ENCODE results near the gene SCIN.

The SCIN gene

DNA sequence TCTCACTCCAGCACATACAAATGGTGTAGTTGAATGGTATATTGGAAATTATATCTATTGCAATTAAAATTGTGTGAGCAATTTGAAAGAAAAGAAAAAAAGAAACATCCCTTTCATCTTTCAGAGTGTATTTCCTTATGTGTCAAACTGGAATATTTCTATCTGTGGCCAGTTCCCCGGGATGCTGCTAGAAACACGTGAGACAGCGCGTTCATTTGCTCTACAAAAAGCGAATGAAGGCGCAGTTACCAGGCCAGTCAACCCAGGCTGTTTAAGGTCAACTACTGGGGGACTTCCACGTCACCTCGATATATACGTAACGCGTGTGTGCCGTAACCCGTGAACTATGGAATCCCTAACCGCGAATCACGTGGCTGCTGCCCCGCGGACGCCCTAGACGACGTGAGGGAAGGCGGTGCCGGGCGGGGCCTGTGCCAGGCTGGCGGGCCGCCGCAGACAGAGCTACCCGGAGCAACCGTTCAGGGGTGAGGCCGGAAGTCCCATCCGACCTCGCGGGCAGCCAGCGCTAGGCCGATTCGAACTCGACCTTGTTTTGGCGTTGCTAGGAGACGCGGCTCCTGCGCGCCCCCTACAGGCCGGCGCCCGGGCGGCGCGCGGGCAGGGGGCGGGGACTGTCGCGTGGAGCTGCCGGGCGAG is 115.8 kb downstream of the SCIN start:
- in situ Hi-C loops (cut with HindIII; ENCODE audit: low sequenced_read_pairs) = loop anchor here (25.0 kb wide), 1 partner anchor 576 kb away; no protein-coding TSS in a partner anchor

DNA sequence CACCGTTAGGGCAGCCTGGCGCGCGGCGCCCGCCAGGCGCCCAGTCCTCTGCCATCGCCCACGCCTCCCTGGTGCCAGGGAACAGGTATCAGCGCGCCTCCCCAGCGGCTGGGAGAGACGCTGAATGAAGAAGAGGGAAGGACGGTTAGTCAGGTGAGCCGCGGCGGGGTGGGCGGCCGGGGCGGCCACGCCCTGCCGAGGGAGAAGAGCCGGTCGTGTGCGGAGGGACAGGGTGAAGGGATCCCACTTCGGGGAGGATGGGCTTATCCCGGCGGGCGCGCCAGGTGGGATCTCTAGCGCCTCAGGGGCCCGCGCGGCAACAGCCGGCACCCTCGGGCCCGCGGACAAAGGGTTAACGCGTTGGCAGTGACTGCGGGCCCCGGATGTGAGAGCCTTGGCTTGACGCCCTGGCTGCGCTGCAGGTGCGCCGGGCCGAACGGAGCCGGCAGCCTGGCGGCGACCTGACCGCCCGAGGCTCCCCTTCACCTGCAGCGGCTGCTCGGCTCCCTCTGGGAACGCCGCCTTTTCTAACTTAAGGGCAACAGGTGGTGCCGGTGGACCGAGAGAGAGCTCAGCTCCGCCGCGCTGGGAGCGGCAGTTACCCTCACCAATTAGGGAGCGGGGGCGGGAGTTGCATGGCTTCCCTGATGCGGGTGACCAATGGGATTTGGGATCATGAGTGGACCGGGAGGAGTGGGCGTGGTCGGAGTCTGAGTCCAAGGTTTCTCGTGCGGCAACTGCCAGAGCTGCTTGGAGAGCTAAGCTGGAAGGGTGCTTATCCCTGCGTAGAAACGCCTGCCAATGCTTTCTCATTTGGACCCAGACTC is 116.6 kb downstream of the SCIN start, which contains the start of gene ARL4A:
TSS of gene ARL4A (plus strand) at position 743 of the 827 bp plus-strand sequence. CDS start 622 bp downstream, outside the sequence.
- in situ Hi-C loops (cut with HindIII; ENCODE audit: low sequenced_read_pairs) = loop anchor here (25.0 kb wide), 1 partner anchor 575 kb away; no protein-coding TSS in a partner anchor

DNA sequence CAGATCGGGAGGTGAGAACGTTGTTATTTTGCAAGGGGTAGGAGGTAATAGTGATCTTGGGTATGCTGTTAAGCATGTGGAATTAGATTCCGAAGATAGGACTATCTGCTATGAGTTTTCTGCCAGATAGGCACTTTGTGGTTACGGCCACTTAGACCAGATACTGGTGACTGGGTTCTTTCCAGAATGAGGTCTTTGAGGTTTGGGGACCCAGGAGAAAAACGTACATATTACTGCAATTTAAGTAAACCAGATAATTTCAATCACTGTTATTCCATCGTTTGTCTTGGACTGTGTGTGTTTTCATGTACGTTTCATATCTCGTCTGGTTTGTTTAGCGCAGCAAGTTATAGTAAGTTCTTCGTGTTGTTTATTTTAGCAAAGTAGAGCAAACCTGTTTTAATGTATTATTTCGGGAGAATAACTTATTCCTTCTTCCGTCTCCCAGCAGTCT is 117.2 kb downstream of the SCIN start:
- in situ Hi-C loops (cut with HindIII; ENCODE audit: low sequenced_read_pairs) = loop anchor here (25.0 kb wide), 1 partner anchor 575 kb away; no protein-coding TSS in a partner anchor

DNA sequence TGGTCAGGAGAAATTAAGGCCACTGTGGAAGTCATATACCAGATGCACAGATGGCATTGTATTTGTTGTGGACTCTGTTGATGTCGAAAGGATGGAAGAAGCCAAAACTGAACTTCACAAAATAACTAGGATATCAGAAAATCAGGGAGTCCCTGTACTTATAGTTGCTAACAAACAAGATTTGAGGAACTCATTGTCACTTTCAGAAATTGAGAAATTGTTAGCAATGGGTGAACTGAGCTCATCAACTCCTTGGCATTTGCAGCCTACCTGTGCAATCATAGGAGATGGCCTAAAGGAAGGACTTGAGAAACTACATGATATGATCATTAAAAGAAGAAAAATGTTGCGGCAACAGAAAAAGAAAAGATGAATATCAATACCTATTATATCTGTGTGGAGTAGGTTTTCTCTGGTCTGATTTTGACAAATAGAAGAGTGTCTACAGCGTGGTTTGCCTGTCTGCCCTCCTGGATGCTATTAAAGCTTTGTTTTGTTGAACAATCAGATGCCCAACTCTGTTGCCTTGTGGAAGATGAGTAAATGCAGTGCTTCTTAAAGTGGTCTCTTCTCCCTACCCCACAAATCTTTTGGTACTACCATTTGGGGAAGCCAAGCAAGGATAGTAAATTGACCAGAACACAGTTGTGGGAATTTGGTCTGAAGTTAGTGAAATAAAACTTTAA is 118.1 kb downstream of the SCIN start:
- in situ Hi-C loops (cut with HindIII; ENCODE audit: low sequenced_read_pairs) = loop anchor here (25.0 kb wide), 1 partner anchor 574 kb away; no protein-coding TSS in a partner anchor

DNA sequence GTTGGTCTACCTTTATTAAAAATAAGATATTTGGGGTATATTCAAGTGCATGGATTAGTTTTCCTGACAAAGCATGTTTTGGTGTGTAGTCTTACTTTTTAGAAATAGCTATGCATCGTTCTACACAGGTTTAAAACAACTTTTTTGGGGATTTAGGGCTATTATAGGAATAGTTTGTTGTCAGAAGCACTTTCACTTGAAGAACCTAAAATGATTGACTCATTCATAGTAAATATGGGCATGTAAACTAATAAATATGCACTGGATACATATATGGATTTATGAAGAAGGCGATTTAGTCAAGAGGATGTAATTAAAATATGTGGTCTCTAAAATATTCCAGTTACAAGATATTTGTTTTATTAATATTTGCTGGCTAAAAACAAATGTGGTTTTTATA is 118.9 kb downstream of the SCIN start:
- in situ Hi-C loops (cut with HindIII; ENCODE audit: low sequenced_read_pairs) = loop anchor here (25.0 kb wide), 1 partner anchor 573 kb away; no protein-coding TSS in a partner anchor

DNA sequence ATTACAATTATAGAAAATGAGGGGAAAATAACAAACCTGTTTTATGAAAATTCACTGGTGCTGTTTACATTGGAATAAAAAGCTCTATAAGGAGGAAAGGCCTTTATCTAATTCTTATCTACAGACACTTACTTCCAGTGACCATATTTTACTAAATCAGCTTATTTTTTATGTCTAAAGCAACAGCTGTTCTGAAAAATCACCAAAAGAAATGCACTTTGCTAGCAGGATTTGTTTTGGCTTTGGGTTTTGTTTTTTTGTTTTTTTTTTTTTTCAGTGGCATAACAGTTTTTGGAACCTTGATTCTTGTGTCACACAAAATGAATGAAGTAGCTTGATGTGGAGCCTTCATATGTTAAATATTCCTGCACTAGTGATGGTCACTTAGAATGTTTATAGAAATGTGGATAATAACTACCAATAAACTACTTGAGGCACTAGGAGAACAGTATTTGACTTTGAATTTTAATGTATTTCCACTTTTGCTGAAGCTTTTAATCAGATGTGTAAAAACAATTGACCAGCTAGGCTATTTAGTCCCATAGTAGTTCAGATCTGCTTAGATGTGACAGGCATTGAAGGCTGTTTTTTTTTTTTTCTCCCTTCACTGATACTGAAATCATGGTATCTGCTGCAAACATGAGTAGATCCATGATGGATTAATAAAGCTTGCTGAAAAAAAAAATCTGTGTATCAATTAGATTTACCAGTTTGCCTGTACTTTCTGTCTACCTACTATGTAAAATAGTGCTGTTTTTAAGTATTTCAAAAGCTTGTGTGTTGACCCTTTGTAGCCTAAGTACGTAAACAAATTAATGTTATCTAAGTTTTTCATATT is 119.7 kb downstream of the SCIN start:
- in situ Hi-C loops (cut with HindIII; ENCODE audit: low sequenced_read_pairs) = loop anchor here (25.0 kb wide), 1 partner anchor 572 kb away; no protein-coding TSS in a partner anchor

DNA sequence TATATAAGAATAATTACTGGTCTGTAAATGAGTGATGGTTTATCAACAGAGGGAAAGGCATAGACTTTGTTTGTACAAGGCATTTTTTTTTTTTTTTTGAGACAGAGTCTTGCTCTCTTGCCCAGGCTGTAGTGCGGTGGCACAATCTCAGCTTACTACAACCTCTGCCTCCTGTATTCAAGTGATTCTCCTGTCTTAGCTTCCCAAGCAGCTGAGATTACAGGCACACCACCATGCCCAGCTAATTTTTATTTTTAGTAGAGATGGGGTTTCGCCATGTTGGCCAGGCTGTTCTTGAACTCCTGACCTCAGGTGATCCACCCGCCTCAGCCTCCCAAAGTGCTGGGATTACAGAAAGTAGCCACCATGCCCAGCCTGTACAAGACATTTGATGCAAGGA is 120.9 kb downstream of the SCIN start:
- in situ Hi-C loops (cut with HindIII; ENCODE audit: low sequenced_read_pairs) = loop anchor here (25.0 kb wide), 1 partner anchor 571 kb away; no protein-coding TSS in a partner anchor

DNA sequence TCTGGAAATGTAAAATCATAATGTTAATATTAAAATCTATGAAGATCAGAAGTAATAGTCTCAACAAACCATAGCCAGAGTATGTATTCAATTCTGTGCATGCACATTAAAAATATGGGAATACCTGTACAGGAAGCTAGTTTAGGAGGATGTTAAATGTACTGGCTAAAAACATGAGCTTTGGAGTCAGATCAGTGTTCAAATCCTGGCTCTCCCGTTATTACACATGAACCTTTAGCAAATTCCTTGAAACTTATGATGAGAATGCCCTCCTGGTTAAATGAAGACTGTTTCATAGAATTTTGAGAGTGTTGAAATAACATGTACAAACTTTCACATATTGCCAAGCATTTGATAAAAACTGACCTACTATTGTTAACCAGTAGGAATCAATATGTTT is 121.5 kb downstream of the SCIN start:
- in situ Hi-C loops (cut with HindIII; ENCODE audit: low sequenced_read_pairs) = loop anchor here (25.0 kb wide), 1 partner anchor 570 kb away; no protein-coding TSS in a partner anchor

DNA sequence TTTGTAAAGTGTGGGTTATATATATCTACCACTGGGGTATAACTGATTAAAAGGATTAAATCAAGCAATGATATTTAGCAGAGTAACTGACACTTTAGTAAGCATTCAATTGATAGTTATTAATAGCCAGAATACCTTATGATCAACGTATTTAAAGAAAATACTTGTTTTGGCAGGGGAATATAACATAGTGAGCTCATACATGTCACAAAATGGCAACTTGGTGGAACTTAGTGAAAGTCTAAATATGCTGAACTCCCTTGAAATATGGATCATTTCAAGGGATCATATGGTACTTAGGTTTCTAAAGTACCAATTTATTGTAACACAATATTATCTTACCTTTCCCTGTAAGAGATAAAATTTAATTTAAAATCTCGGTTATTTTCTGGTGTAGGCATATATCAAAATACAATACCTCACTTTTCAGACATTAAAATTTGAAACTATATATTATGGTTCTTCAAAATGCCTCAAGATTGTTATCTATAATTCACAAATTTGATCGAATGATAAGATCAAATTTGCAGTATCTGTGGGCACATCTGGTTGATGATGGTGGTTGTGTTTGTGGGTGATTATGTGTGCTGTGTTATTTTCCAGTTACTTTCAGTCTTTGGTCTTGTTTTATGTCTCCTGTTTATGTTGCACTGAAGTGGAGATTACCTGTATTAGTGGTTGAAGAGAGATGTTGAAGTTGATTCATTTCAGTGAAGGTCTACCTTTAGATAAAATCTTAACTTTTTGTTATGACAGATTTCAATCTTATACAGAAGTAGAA is 122.1 kb downstream of the SCIN start:
- in situ Hi-C loops (cut with HindIII; ENCODE audit: low sequenced_read_pairs) = loop anchor here (25.0 kb wide), 1 partner anchor 570 kb away; no protein-coding TSS in a partner anchor

DNA sequence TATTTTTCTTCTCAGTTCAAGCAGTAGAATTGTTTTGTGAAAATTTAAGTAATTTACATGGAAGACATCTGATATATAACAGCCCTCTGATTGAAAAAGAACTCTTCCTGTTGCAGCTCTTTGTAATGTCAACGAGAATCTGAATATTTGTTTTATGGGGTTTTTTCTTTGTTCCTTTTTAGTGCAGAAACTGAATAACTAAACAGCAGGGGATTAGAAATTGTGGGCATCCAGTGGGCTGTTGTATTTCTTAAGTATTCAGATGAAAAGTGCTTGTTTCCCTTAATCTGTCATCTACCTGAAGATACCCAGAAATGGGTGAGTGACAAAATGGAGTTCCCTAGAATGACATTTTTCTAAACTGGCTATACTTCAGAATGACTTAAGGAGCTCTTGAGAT is 124.3 kb downstream of the SCIN start:
- in situ Hi-C loops (cut with HindIII; ENCODE audit: low sequenced_read_pairs) = loop anchor here (25.0 kb wide), 1 partner anchor 567 kb away; no protein-coding TSS in a partner anchor

DNA sequence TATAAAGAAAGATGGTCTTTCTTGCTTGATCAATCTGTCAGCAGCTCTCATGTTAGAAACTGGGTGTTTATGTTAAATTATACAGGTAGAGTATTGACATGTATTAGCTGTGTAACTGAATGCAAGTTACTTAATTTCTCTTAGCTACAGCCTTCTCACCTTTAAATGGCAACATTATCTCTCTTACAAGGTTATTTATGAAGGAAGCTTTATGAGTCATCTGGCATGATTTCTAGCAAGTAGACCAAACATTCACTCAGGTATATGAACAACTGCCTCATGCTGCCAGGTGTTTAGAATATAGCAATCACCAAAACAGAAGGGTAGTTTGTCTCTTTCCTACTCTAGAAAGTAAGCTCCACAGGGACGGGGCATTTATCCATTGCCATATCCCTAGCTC is 125.4 kb downstream of the SCIN start:
- in situ Hi-C loops (cut with HindIII; ENCODE audit: low sequenced_read_pairs) = loop anchor here (25.0 kb wide), 1 partner anchor 566 kb away; no protein-coding TSS in a partner anchor

DNA sequence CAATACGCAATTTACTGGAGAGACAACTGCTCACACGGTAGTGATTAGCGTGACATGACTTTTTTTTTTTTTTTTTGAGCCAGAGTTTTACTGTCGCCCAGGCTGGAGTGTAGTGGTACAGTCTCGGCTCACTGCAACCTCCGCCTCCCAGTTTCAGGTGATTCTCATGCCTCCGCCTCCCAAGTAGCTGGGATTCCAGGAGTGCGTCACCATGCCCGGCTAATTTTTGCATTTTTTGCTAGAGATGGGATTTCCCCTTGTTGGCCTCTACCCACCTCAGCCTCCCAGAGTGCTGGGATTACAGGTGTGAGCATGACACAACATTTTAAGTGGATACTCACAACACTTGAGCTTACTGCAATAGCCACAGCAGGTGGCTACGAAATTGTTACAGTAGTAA is 128.8 kb downstream of the SCIN start:
- in situ Hi-C loops (cut with HindIII; ENCODE audit: low sequenced_read_pairs) = loop anchor here (25.0 kb wide), 1 partner anchor 563 kb away; no protein-coding TSS in a partner anchor

DNA sequence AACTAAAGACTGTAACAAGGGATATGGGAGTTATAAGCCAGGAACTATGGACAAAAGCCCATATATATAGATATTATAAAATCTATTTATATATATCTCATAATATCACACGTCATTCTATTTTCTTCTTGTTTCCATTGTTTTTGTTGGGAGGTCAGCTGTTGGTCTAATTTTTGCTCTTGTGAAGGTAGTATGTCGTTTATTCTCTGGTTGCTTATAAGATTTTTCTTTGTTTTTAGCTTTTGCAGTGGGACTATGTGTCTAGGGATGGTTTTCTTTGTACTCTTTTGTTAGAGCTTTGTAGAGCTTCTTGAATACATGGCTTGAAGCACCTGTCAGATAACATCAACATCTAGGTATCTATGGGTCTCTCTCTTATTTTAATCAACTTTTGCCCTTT is 130.9 kb downstream of the SCIN start:
- in situ Hi-C loops (cut with HindIII; ENCODE audit: low sequenced_read_pairs) = no loop called here

DNA sequence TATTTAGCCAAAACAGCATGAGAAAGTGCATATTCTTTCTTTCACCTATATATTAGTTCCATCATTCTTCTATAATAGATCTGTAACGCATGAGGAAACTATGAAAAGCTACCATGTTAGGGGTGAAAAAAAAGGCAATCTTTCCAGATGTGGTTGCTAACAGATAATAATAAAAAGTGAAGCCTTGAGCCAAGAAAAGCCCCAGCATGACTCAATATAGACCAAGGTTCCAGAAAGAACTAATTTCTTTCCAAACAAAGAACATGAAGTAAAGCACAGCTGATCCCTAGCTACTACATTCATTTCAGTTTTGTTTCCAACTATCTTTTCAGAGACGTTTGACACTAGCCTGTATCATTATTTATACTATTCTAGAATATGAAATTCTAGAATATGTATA is 133.4 kb downstream of the SCIN start:
- in situ Hi-C loops (cut with HindIII; ENCODE audit: low sequenced_read_pairs) = no loop called here

DNA sequence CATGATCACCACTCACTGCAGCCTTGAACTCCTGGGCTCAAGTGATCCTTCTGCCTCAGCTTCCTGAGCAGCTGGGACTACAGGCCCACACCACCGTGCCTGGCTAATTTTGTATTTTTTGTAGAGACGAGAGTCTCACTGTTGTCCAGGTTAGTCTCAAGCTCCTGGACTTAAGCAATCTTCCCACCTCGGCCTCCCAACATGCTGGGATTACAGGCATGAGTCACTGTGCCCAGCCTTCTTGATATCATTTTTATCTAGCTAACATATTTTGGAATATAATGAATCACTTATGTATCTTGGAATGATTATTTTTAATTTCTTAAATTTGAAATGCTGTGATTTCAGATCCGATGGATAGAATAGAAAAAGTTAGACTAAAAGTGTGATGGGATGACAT is 135.4 kb downstream of the SCIN start:
- in situ Hi-C loops (cut with HindIII; ENCODE audit: low sequenced_read_pairs) = no loop called here

DNA sequence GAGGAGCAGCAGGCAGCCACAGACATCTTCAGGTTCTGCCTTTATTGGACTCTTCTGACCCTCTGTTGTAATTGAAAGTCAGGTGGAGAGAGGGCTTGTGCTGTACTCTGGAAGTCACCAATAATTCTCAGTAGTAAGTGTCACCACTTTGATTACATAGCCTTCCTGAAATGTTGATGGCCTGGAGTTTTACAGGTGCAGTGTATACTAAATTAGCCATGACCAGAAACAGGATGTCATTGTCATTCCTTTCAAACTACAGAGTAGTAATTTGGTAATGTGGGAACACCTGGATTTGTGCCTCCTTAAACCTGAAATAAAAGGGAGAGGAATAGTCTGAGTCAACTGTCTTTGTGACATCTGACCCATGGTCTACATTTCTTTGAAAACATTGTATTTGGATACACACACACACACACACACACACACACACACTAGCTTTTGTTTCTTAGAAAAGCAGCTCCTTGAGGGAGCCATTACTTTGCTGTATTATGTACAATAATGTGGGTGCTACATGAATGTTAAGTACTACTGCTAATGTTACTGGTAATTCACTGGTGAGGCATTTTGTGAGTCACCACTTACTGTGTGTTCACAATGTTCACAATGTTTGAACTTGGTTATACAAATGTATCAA is 136.5 kb downstream of the SCIN start:
- in situ Hi-C loops (cut with HindIII; ENCODE audit: low sequenced_read_pairs) = no loop called here

DNA sequence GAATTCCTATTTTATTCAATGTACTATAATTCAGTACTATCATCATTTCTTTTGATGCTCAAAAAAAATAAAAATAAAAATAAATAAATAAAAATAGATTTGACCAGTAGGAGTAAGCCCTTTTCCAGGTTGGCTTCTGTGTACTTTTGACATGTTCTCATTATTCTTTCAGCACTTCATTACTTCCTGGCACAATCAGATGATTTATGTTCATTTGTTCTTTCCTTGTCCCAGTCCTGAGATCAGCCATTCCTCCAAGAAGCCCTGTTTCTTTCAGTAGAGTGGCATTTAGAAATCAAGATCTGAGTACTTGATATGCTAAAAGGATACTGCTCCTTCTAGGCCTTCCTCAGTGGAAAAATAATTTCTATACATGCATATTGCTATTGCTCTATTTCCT is 137.8 kb downstream of the SCIN start:
- in situ Hi-C loops (cut with HindIII; ENCODE audit: low sequenced_read_pairs) = no loop called here
